SKM-1 (cell line): ENCODE measurements around the gene SPTLC1.

ENCODE experiments used
- DNase-seq: peaks from one replicate; lab custom pipeline; 2025; ENCODE audit not compliant: unreplicated experiment; lab: John Stamatoyannopoulos, UW

The SPTLC1 gene

GRCh38 chr9:92100237-92100911, 14.8 kb downstream of the SPTLC1 start:
- DNase-seq = no peak

- no peak for DNase-seq
Observed at GRCh38 chr9:92098638-92099037, 16.6 kb downstream of the SPTLC1 start.

GRCh38 chr9:92097997-92098482, 17.2 kb downstream of the SPTLC1 start:
- DNase-seq = no peak

GRCh38 chr9:92095236-92095635, 20.0 kb downstream of the SPTLC1 start:
- no peak for DNase-seq

- no peak for DNase-seq
Observed at GRCh38 chr9:92094655-92095054, 20.6 kb downstream of the SPTLC1 start.

- DNase-seq = no peak
Observed at GRCh38 chr9:92077888-92078287, 37.3 kb downstream of the SPTLC1 start.

GRCh38 chr9:92071634-92072033, 43.6 kb downstream of the SPTLC1 start:
- no peak for DNase-seq

- no peak for DNase-seq
Observed at GRCh38 chr9:92066168-92066567, 49.0 kb downstream of the SPTLC1 start.

- no peak for DNase-seq
Observed at GRCh38 chr9:92064711-92065110, 50.5 kb downstream of the SPTLC1 start.

- DNase-seq = no peak
Observed at GRCh38 chr9:92061184-92061583, 54.0 kb downstream of the SPTLC1 start.

GRCh38 chr9:92059661-92060060, 55.6 kb downstream of the SPTLC1 start:
- no peak for DNase-seq

- DNase-seq = no peak
Observed at GRCh38 chr9:92058723-92059444, 56.3 kb downstream of the SPTLC1 start.

- DNase-seq = no peak
Observed at GRCh38 chr9:92058026-92058425, 57.2 kb downstream of the SPTLC1 start.

- DNase-seq = no peak
Observed at GRCh38 chr9:92057226-92057625, 58.0 kb downstream of the SPTLC1 start.

- DNase-seq = no peak
Observed at GRCh38 chr9:92055624-92056023, 59.6 kb downstream of the SPTLC1 start.

- no peak for DNase-seq
Observed at GRCh38 chr9:92048924-92049625, 66.1 kb downstream of the SPTLC1 start.

- no peak for DNase-seq
Observed at GRCh38 chr9:92047500-92047899, 67.7 kb downstream of the SPTLC1 start.

- no peak for DNase-seq
Observed at GRCh38 chr9:92046676-92047075, 68.5 kb downstream of the SPTLC1 start.

GRCh38 chr9:92044936-92045335, 70.3 kb downstream of the SPTLC1 start:
- no peak for DNase-seq

- DNase-seq = no peak
Observed at GRCh38 chr9:92043002-92043401, 72.2 kb downstream of the SPTLC1 start.

GRCh38 chr9:92042260-92042659, 73.0 kb downstream of the SPTLC1 start:
- DNase-seq = no peak

GRCh38 chr9:92036756-92037155, 78.5 kb downstream of the SPTLC1 start:
- DNase-seq = no peak
